Activated naive CD4-positive, alpha-beta T cell treated with anti-CD3 and anti-CD28 coated beads for 36 hours (primary cell): Measurements from ENCODE around the gene ABCC2. TPM values are rescaled to one million over a fixed set of nuclear protein-coding genes. Genes with fewer than 3 reads are reported as not detected.
"Not testable (repeated sequence)": the region's sequence is repeated elsewhere in the genome, so short reads cannot be mapped to it uniquely, and the experiment has no call there.

ENCODE experiments used
- CTCF ChIA-PET: fragments of 350-600 bp; sonication (Branson Sonifier 250); formaldehyde crosslinking; loops from one replicate; lab custom pipeline; 2021; ENCODE audit warnings: antibody characterized with exemption; lab: Charles Lee
- DNase-seq: peaks from one replicate; pipeline ENCODE4 v3.0.0-alpha.2; 2020
- H3K27ac Mint-ChIP-seq: one replicate; pipeline ENCODE4 v1.8.0; 2021; ENCODE audit warnings: mild to moderate bottlenecking, mixed read lengths
- H3K27me3 Mint-ChIP-seq: one replicate; pipeline ENCODE4 v1.8.0; 2021; ENCODE audit warnings: low read depth, mixed read lengths
- H3K36me3 Mint-ChIP-seq: one replicate; pipeline ENCODE4 v1.8.0; 2021; ENCODE audit warnings: low read depth, mixed read lengths
- H3K4me1 Mint-ChIP-seq: one replicate; pipeline ENCODE4 v1.8.0; 2021; ENCODE audit warnings: low read depth, mixed read lengths
- H3K4me3 Mint-ChIP-seq: one replicate; pipeline ENCODE4 v1.8.0; 2021; ENCODE audit warnings: mild to moderate bottlenecking, moderate library complexity, mixed read lengths
- H3K9me3 Mint-ChIP-seq: one replicate; pipeline ENCODE4 v1.8.0; 2021; ENCODE audit warnings: mixed read lengths
- intact Hi-C: fragments of 100-400 bp; cut with micrococcal nuclease; formaldehyde crosslinking; loops from one replicate; pipeline ENCODE4 v1.15.1; 2023
- total RNA-seq, 2 experiments: library from RNA; stranded (reverse); gene quantifications; one replicate each; pipeline ENCODE4 v1.2.3, GENCODE V29; 2021

ABCC2 gene
- under 1 TPM; 0.20 to 0.64 TPM for total RNA-seq

GRCh38 chr10:99782447-99783286 lies at the start of gene ABCC2:
Gene ABCC2 (plus strand): TSS chr10:99782640. CDS start chr10:99782845, 205 bp downstream.
- Mint-ChIP-seq H3K9me3 (no peaks in the 10 kb centered on the region), H3K27ac (no peak within 1 kb of the TSS), H3K4me1 (peaks cover 5% of the 10 kb centered on the region), H3K4me3 (no peak within 1 kb of the TSS), H3K27me3 (no peaks in the 10 kb centered on the region), H3K36me3 (peaks cover 5% of the 10 kb centered on the region)
- intact Hi-C loops: no loop called here
- CTCF ChIA-PET: no interaction called here
- no peak for DNase-seq

GRCh38 chr10:99733366-99733765 lies 49.1 kb upstream of the ABCC2 start:
- CTCF ChIA-PET: interaction anchor here (0.6 to 1.7 kb wide), 5 partner anchors 8 to 312 kb away, joined by 3 to 14 read pairs (median 3); no protein-coding TSS in a partner anchor
- H3K36me3 Mint-ChIP-seq: peaks cover 31% of the 10 kb centered on the region
- no peaks in the 10 kb centered on the region for H3K9me3 Mint-ChIP-seq
- peak overlapping the region; percentile 57 for H3K4me3 Mint-ChIP-seq
- no peak for DNase-seq
- no peak overlapping the region for H3K27ac Mint-ChIP-seq
- H3K27me3 Mint-ChIP-seq: no peaks in the 10 kb centered on the region
- H3K4me1 Mint-ChIP-seq: peaks cover 36% of the 10 kb centered on the region
- intact Hi-C loops: loop anchor here (5.0 kb wide), 4 partner anchors 274 to 1286 kb away; partner anchors contain the start of genes DNMBP, ERLIN1 and HPS1

DNA sequence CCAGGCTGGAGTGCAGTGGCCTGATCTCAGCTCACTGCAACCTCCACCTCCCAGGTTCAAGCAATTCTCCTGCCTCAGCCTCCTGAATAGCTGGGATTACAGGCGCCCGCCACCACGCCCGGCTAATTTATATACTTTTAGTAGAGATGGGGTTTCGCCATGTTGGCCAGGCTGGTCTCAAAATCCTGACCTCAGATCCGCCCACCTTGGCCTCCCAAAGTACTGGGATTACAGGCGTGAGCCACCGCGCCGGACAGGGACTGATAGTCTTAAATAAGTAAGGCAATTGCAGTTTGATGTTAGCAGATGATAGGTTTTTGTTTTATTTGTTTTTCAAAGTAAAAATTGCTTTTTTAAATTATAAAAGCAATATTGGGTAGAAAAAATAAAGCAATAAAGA lies 48.3 kb upstream of the ABCC2 start:
- H3K27me3 Mint-ChIP-seq, H3K27ac Mint-ChIP-seq, DNase-seq, H3K9me3 Mint-ChIP-seq, CTCF ChIA-PET, H3K4me3 Mint-ChIP-seq: not testable (repeated sequence)
- Mint-ChIP-seq H3K36me3 (peaks cover 33% of the 10 kb centered on the region), H3K4me1 (peaks cover 34% of the 10 kb centered on the region)
- intact Hi-C loops: loop anchor here (5.0 kb wide), 4 partner anchors 273 to 1287 kb away; partner anchors contain the start of genes DNMBP, ERLIN1 and HPS1

DNA sequence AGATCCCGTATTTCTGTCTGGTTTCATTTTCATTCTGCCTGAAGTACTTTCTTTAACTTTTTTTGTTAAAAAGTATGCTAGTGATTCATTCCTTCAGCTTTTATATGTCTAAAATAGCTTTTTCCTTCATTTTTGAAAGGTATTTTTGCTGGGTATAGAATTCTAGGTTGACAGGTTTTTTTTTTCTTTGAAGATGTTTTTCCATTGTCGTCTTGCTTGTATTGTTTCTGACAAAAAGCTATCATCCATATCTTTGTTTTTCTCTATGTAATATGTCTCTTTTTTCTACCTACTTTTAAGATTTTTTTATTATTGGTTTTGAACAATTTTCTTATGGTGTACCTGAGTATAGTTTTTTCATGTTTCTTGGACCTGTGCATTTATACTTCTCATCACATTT lies 42.2 kb upstream of the ABCC2 start:
- H3K27ac Mint-ChIP-seq: no peak overlapping the region
- H3K9me3 Mint-ChIP-seq: peaks cover 15% of the 10 kb centered on the region
- DNase-seq: no peak
- CTCF ChIA-PET: interaction anchor here (0.6 to 0.9 kb wide), 2 partner anchors 8 to 120 kb away, joined by 3 read pairs; partner anchors contain the start of gene CUTC
- H3K4me3 Mint-ChIP-seq: no peak overlapping the region
- H3K27me3 Mint-ChIP-seq: no peaks in the 10 kb centered on the region
- peaks cover 32% of the 10 kb centered on the region for H3K4me1 Mint-ChIP-seq
- H3K36me3 Mint-ChIP-seq: peaks cover 73% of the 10 kb centered on the region
- intact Hi-C loops: no loop called here

DNA sequence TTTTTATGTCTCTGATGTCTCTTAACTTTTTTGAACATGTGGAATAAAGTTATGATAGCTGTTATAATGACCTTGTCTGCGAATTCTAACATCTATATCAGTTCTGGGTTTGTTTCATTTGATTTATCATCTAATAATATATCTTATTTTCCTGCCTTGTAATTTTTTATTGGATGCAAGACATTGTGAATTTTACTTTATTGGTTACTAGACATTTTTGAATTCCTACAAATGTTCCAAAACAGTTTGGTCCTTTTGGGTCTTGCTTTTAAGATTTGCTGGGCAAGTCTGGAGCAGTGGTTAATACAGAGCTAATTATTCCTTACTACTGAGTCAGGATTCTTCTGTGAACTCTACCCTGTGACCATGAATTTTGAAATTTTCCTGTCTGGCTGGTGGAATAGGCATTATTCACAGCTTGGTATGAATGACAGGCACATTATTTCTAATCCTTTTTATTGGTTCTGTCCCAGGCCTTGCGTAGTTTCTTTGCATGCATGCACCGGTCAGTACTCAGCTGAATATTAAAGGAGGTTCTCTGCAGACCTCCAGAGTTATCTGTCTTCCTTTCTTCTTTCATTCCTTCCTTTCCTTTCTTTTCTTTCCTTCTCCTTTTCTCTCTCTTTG lies 41.4 kb upstream of the ABCC2 start:
- peaks cover 75% of the 10 kb centered on the region for H3K36me3 Mint-ChIP-seq
- H3K4me1 Mint-ChIP-seq: peaks cover 27% of the 10 kb centered on the region
- no peak overlapping the region for H3K4me3 Mint-ChIP-seq
- intact Hi-C loops: no loop called here
- no peak overlapping the region for H3K27ac Mint-ChIP-seq
- CTCF ChIA-PET: interaction anchor here (0.6 to 1.4 kb wide), 2 partner anchors 8 to 120 kb away, joined by 3 to 14 read pairs; partner anchors contain the start of genes COX15 and CUTC
- H3K9me3 Mint-ChIP-seq: peaks cover 15% of the 10 kb centered on the region
- no peak for DNase-seq
- no peaks in the 10 kb centered on the region for H3K27me3 Mint-ChIP-seq

DNA sequence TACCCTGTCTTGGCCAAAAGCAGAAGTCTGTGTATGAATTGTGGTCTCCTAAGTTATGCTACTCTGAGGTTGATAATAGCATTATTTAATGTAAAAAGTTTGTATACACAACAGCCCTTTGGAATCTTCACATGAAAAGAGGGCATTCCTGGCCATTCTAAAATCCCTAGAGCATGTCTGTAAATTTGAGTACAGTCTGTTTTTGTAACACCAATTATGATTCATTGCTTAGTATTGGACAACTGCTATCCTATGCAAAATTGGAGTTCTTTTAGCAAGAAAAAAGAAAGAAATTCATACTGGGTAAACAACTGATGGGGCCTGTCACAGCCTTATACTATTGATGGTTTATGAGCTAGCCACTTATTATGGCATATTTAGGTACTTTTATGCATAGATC lies 40.2 kb upstream of the ABCC2 start:
- Mint-ChIP-seq H3K36me3 (peaks cover 71% of the 10 kb centered on the region), H3K27me3 (no peaks in the 10 kb centered on the region), H3K4me1 (peaks cover 26% of the 10 kb centered on the region), H3K27ac (no peak overlapping the region), H3K4me3 (no peak overlapping the region), H3K9me3 (peaks cover 15% of the 10 kb centered on the region)
- CTCF ChIA-PET: interaction anchor here (0.6 to 1.4 kb wide), 3 partner anchors 10 to 306 kb away, joined by 4 to 14 read pairs (median 4); partner anchors contain the start of genes COX15 and CUTC
- DNase-seq: no peak
- intact Hi-C loops: no loop called here

- no peaks in the 10 kb centered on the region for H3K27me3 Mint-ChIP-seq
- H3K27ac Mint-ChIP-seq: no peak overlapping the region
- peaks cover 66% of the 10 kb centered on the region for H3K36me3 Mint-ChIP-seq
- no peak for DNase-seq
- CTCF ChIA-PET: interaction anchor here (0.6 to 1.0 kb wide), 2 partner anchors 55 to 306 kb away, joined by 4 read pairs; no protein-coding TSS in a partner anchor
- peaks cover 23% of the 10 kb centered on the region for H3K4me1 Mint-ChIP-seq
- H3K4me3 Mint-ChIP-seq: no peak overlapping the region
- intact Hi-C loops: no loop called here
- peaks cover 15% of the 10 kb centered on the region for H3K9me3 Mint-ChIP-seq
Observed at GRCh38 chr10:99742701-99743100, 39.7 kb upstream of the ABCC2 start.

- no peak overlapping the region for H3K27ac Mint-ChIP-seq
- intact Hi-C loops: no loop called here
- H3K4me3 Mint-ChIP-seq: no peak overlapping the region
- no peaks in the 10 kb centered on the region for H3K27me3 Mint-ChIP-seq
- peaks cover 15% of the 10 kb centered on the region for H3K9me3 Mint-ChIP-seq
- CTCF ChIA-PET: no interaction called here
- peaks cover 23% of the 10 kb centered on the region for H3K4me1 Mint-ChIP-seq
- peaks cover 61% of the 10 kb centered on the region for H3K36me3 Mint-ChIP-seq
- no peak for DNase-seq
Observed at GRCh38 chr10:99743841-99744240, 38.6 kb upstream of the ABCC2 start.

DNA sequence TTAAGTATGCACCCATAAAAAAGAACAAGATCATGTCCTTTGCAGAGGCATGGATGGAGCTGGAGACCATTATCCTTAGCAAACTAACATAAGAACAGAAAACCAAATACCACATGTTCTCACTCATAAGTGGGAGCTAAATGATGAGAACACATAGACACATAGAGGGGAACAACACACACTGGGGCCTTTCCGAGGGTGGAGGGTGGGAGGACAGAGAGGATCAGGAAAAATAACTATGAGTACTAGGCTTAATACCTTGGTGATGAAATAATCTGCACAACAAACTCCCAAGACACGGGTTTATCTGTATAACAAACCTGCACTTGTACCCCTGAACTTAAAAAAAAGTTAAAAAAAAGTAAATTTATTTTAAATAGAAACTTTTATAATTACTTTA lies 36.3 kb upstream of the ABCC2 start:
- DNase-seq, H3K27me3 Mint-ChIP-seq, H3K4me3 Mint-ChIP-seq, intact Hi-C loops, CTCF ChIA-PET, H3K9me3 Mint-ChIP-seq: not testable (repeated sequence)
- peaks cover 45% of the 10 kb centered on the region for H3K36me3 Mint-ChIP-seq
- H3K4me1 Mint-ChIP-seq: peaks cover 17% of the 10 kb centered on the region
- H3K27ac Mint-ChIP-seq: peak overlapping the region; percentile 18

GRCh38 chr10:99748823-99749451 lies 33.5 kb upstream of the ABCC2 start:
- H3K27ac Mint-ChIP-seq: no peak overlapping the region
- H3K27me3 Mint-ChIP-seq: no peaks in the 10 kb centered on the region
- CTCF ChIA-PET: no interaction called here
- peaks cover 31% of the 10 kb centered on the region for H3K36me3 Mint-ChIP-seq
- H3K4me3 Mint-ChIP-seq: no peak overlapping the region
- intact Hi-C loops: no loop called here
- H3K9me3 Mint-ChIP-seq: no peaks in the 10 kb centered on the region
- no peak for DNase-seq
- H3K4me1 Mint-ChIP-seq: no peaks in the 10 kb centered on the region

- H3K27ac Mint-ChIP-seq: no peak overlapping the region
- H3K36me3 Mint-ChIP-seq: peaks cover 31% of the 10 kb centered on the region
- no peak overlapping the region for H3K4me3 Mint-ChIP-seq
- CTCF ChIA-PET: no interaction called here
- H3K9me3 Mint-ChIP-seq: no peaks in the 10 kb centered on the region
- DNase-seq: no peak
- H3K27me3 Mint-ChIP-seq: no peaks in the 10 kb centered on the region
- intact Hi-C loops: no loop called here
- no peaks in the 10 kb centered on the region for H3K4me1 Mint-ChIP-seq
Observed at GRCh38 chr10:99750641-99751040, 31.8 kb upstream of the ABCC2 start.

DNA sequence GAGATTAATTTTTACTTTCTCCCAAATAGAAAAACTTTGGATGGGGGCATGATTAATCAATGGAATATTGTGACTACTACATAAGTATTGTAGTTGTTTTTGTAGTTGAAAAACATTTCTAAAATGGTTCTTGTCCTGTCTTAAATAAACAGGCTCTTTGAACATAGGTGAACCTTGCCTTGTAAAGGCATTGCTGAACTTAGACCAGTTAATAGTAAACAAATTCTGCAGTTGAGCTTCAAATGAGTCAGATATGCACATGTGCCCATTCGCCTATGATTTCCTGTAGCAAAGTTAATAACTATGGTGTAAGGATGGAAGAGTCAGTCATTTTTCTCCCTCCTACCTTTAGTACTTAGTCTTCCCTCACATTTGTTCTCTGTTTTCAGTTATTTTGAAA lies 27.8 kb upstream of the ABCC2 start:
- Mint-ChIP-seq H3K36me3 (peaks cover 52% of the 10 kb centered on the region), H3K27me3 (no peaks in the 10 kb centered on the region), H3K27ac (no peak overlapping the region), H3K9me3 (no peaks in the 10 kb centered on the region), H3K4me1 (no peaks in the 10 kb centered on the region), H3K4me3 (no peak overlapping the region)
- no peak for DNase-seq
- CTCF ChIA-PET: no interaction called here
- intact Hi-C loops: no loop called here
